OCI-LY7 (cell line): Measurements from ENCODE around the gene XAB2. TPM values are rescaled to one million over a fixed set of nuclear protein-coding genes. Genes with fewer than 3 reads are reported as not detected.

Source experiments
- BruUV-seq: library from RNA; stranded (reverse); fragments of 400-500 nt; replicated peaks from 2 replicates; lab custom pipeline; 2021; lab: Mats Ljungman, UMichigan
- CTCF ChIA-PET: fragments of 300-600 bp; sonication (Branson Sonifier 250); formaldehyde crosslinking; loops from one replicate; lab custom pipeline; 2022; ENCODE audit warnings: antibody characterized with exemption; ENCODE audit not compliant: unreplicated experiment; lab: Charles Lee
- POLR2A ChIA-PET: fragments of 300-600 bp; sonication (Branson Sonifier 250); formaldehyde crosslinking; loops from one replicate; lab custom pipeline; 2022; ENCODE audit warnings: antibody characterized with exemption; lab: Charles Lee
- DNase-seq: peaks from one replicate; pipeline ENCODE4 v3.0.0-alpha.2; 2015; ENCODE audit warnings: low spot score
- H2AFZ ChIP-seq: fragments of 200-600 bp; sonication (generic), shearing (Covaris generic); 2 replicates; pipeline ENCODE4 v1.6.1; 2014; ENCODE audit warnings: mild to moderate bottlenecking, antibody characterized with exemption, low read length, moderate library complexity
- H3K27ac ChIP-seq: fragments of 200-600 bp; sonication (generic); 2 replicates; pipeline ENCODE4 v1.5.1; 2014; ENCODE audit warnings: mixed run types, low read depth, mild to moderate bottlenecking, moderate library complexity, low read length, inconsistent platforms; ENCODE audit not compliant: poor library complexity, severe bottlenecking
- H3K36me3 ChIP-seq: fragments of 200-600 bp; sonication (generic); 2 replicates; pipeline ENCODE4 v1.6.1; 2014; ENCODE audit warnings: mild to moderate bottlenecking, antibody characterized with exemption, low read length, moderate library complexity, mixed read lengths; ENCODE audit not compliant: insufficient read depth
- H3K4me1 ChIP-seq: fragments of 200-600 bp; sonication (generic); 2 replicates; pipeline ENCODE4 v1.5.1; 2014; ENCODE audit warnings: mild to moderate bottlenecking, low read length; ENCODE audit not compliant: insufficient read depth, poor library complexity, severe bottlenecking
- H3K4me2 ChIP-seq: fragments of 200-600 bp; sonication (generic); 2 replicates; pipeline ENCODE4 v1.6.1; 2014; ENCODE audit warnings: mild to moderate bottlenecking, low read length
- H3K4me3 ChIP-seq: fragments of 200-600 bp; sonication (generic); 2 replicates; pipeline ENCODE4 v1.5.1; 2014; ENCODE audit warnings: mild to moderate bottlenecking, low read depth, low read length; ENCODE audit not compliant: poor library complexity, severe bottlenecking
- H3K79me2 ChIP-seq: fragments of 200-600 bp; sonication (generic); 2 replicates; pipeline ENCODE4 v1.6.1; 2016; ENCODE audit warnings: low read depth, mild to moderate bottlenecking, low read length, moderate library complexity, mixed read lengths; ENCODE audit not compliant: insufficient read depth
- H3K9me2 ChIP-seq: fragments of 200-600 bp; sonication (generic); 2 replicates; pipeline ENCODE4 v1.6.1; 2016; ENCODE audit warnings: mild to moderate bottlenecking, low read length, mixed read lengths; ENCODE audit not compliant: insufficient read depth
- H3K9me3 ChIP-seq: fragments of 200-600 bp; sonication (generic); 2 replicates; pipeline ENCODE4 v1.6.1; 2014; ENCODE audit warnings: mild to moderate bottlenecking, mixed run types, low read length, mixed read lengths
- H4K20me1 ChIP-seq: fragments of 200-600 bp; sonication (generic); 2 replicates; pipeline ENCODE4 v1.6.1; 2014; ENCODE audit warnings: mild to moderate bottlenecking, antibody characterized with exemption, low read length, moderate library complexity, mixed read lengths; ENCODE audit not compliant: insufficient read depth
- CTCF ChIP-seq: fragments of 200-600 bp; sonication (generic); conservative IDR thresholded peaks from 2 replicates; pipeline ENCODE4 v1.5.1; 2014; ENCODE audit warnings: mild to moderate bottlenecking, antibody characterized with exemption, low read length, moderate library complexity, mixed read lengths
- EZH2phosphoT487 ChIP-seq: fragments of 200-600 bp; sonication (generic); IDR thresholded peaks from 2 replicates; pipeline ENCODE4 v1.6.1; 2018; ENCODE audit warnings: low read depth, borderline replicate concordance, mild to moderate bottlenecking, mixed run types, antibody characterized with exemption, low read length, moderate library complexity, mixed read lengths
- intact Hi-C: fragments of 100-400 bp; cut with micrococcal nuclease; formaldehyde crosslinking; loops from one replicate; pipeline ENCODE4 v1.10.0; 2022; ENCODE audit not compliant: unreplicated experiment
- total RNA-seq, 2 experiments: library from RNA; depleted of rRNA in 1 of 2; stranded (reverse); fragments of >200 nt in 1 of 2; shearing (Covaris generic) in 1 of 2; gene quantifications; 2 replicates each; pipeline ENCODE4 v1.2.3, GENCODE V29; 2014 to 2022

The XAB2 gene
- total RNA-seq, 2 experiments from 2014 or later: 36.6 to 39.9 TPM

DNA sequence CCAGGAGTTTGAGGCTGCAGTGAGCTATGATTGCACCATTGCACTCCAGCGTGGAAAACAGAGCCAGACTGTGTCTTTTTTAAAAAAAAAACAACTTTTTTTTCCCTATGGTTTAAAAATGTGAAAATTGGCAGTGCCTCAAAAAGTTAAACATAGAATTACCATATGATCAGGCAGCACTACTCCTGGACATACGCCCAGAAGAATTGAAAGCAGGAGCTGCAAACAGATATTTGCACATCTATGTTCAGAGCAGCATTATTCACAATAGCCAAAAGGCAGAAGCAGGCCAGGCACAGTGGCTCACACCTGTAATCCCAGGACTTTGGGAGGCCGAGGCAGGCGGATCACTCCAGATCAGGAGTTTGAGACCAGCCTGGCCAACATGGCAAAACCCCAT is 35.7 kb upstream of the XAB2 start:
- ChIA-PET POLR2A (no interaction called here), CTCF (no interaction called here)
- Histone ChIP-seq H3K4me2 (no peak overlapping the region), H3K79me2 (no peaks in the 10 kb centered on the region), H4K20me1 (no peaks in the 10 kb centered on the region), H3K27ac (no peak overlapping the region), H2AFZ (no peak overlapping the region), H3K4me1 (no peaks in the 10 kb centered on the region), H3K9me3 (no peaks in the 10 kb centered on the region), H3K4me3 (no peak overlapping the region), H3K36me3 (no peaks in the 10 kb centered on the region), H3K9me2 (no peaks in the 10 kb centered on the region)
- BruUV-seq: no TSS peak
- DNase-seq: no peak
- TF ChIP-seq CTCF (no peak), EZH2phosphoT487 (no peak)
- intact Hi-C loops: no loop called here

DNA sequence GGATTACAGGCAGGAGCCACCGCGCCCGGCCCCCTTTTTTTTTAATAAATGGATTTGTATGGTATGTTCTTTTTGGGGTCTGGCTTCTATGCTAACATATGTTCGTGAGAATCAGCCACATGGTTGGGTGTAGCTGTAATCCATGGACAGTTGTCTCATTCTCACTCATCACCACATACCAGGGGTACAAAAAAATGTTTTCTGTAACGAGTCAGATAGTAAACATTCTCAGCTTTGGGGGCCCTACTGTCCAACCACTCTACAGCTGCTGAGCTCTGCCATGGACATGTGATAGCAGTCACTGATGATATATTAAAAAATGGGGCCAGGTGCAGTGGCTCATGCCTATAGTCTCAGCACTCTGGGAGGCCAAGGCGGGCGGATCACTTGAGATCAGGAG is 34.4 kb upstream of the XAB2 start:
- H2AFZ ChIP-seq: no peak overlapping the region
- no TSS peak for BruUV-seq
- no peaks in the 10 kb centered on the region for H3K9me3 ChIP-seq
- TF ChIP-seq EZH2phosphoT487 (no peak), CTCF (no peak)
- DNase-seq: no peak
- no peaks in the 10 kb centered on the region for H3K79me2 ChIP-seq
- no peaks in the 10 kb centered on the region for H3K36me3 ChIP-seq
- intact Hi-C loops: no loop called here
- POLR2A ChIA-PET: no interaction called here
- no peak overlapping the region for H3K27ac ChIP-seq
- H3K4me2 ChIP-seq: no peak overlapping the region
- no peak overlapping the region for H3K4me3 ChIP-seq
- CTCF ChIA-PET: no interaction called here
- H3K4me1 ChIP-seq: peaks cover under 1% of the 10 kb centered on the region
- H4K20me1 ChIP-seq: no peaks in the 10 kb centered on the region
- H3K9me2 ChIP-seq: no peaks in the 10 kb centered on the region

GRCh38 chr19:7662657-7663056 is 33.3 kb upstream of the XAB2 start:
- no peaks in the 10 kb centered on the region for H3K9me3 ChIP-seq
- intact Hi-C loops: no loop called here
- TF ChIP-seq CTCF: no peak
- no peak for TF ChIP-seq EZH2phosphoT487
- no peaks in the 10 kb centered on the region for H3K9me2 ChIP-seq
- DNase-seq: no peak
- ChIA-PET CTCF (no interaction called here), POLR2A (no interaction called here)
- no peaks in the 10 kb centered on the region for H3K36me3 ChIP-seq
- BruUV-seq: no TSS peak
- no peak overlapping the region for H2AFZ ChIP-seq
- peaks cover 9% of the 10 kb centered on the region for H3K4me1 ChIP-seq
- H3K79me2 ChIP-seq: no peaks in the 10 kb centered on the region
- no peak overlapping the region for H3K27ac ChIP-seq
- H3K4me2 ChIP-seq: no peak overlapping the region
- no peaks in the 10 kb centered on the region for H4K20me1 ChIP-seq
- H3K4me3 ChIP-seq: no peak overlapping the region
